BE2C (cell line): ENCODE data around the gene DCX.

Experiments used
- DNase-seq: peaks from one replicate; pipeline ENCODE4 v3.0.0-alpha.2; 2020
- H3K27me3 ChIP-seq: fragments of 250-450 bp; sonication (Bioruptor Pico); 2 replicates; pipeline ENCODE4 v1.5.1; 2020; ENCODE audit warnings: mild to moderate bottlenecking
- H3K36me3 ChIP-seq: fragments of 250-450 bp; sonication (Bioruptor Pico); 2 replicates; pipeline ENCODE4 v1.5.1; 2020; ENCODE audit warnings: mild to moderate bottlenecking
- H3K4me1 ChIP-seq: fragments of 250-450 bp; sonication (Bioruptor Pico); 2 replicates; pipeline ENCODE4 v1.5.1; 2020
- H3K4me3 ChIP-seq: 2 replicates; pipeline ENCODE4 v1.5.1; 2011; ENCODE audit warnings: low read depth, low read length
- H3K9me3 ChIP-seq: fragments of 250-450 bp; sonication (Bioruptor Pico); 2 replicates; pipeline ENCODE4 v1.5.1; 2020
- CTCF ChIP-seq: IDR thresholded peaks from 2 replicates; pipeline ENCODE4 v1.5.1; 2012; ENCODE audit warnings: mild to moderate bottlenecking, low read depth, low read length

DCX gene

DNA sequence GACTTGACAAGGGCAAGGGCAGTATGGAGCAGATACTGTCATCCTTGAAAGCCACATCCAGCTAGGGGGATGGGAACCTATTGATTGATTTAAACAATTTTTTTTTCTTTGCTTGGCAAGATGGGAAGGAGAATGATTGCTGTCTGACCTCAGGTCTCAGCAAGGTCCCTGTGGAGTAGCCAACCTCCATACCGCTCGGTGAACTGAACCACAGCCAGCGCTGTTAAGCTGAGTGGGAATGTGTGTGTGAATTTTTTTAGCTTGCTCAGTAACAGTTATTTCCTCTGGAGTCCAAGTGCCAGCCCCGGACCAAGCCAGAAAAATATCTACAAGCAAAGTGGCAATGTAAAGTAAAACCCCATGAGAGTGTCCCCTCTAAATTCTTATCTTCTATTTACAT, 25.9 kb downstream of the DCX start:
- Histone ChIP-seq H3K9me3 (no peaks in the 10 kb centered on the region), H3K4me3 (no peak overlapping the region), H3K27me3 (no peaks in the 10 kb centered on the region), H3K36me3 (no peaks in the 10 kb centered on the region), H3K4me1 (no peaks in the 10 kb centered on the region; the same call in 1 of the 2 replicates)
- no peak for DNase-seq
- no peak for TF ChIP-seq CTCF

- Histone ChIP-seq H3K9me3 (no peaks in the 10 kb centered on the region), H3K4me1 (peaks cover 4% of the 10 kb centered on the region), H3K36me3 (no peaks in the 10 kb centered on the region), H3K27me3 (no peaks in the 10 kb centered on the region), H3K4me3 (no peak overlapping the region)
- TF ChIP-seq CTCF: no peak
- no peak for DNase-seq
Measured at GRCh38 chrX:111382277-111382676, 29.7 kb downstream of the DCX start.

- H3K36me3 ChIP-seq: no peaks in the 10 kb centered on the region
- H3K9me3 ChIP-seq: no peaks in the 10 kb centered on the region
- H3K4me3 ChIP-seq: no peak overlapping the region
- peaks cover 15% of the 10 kb centered on the region for H3K4me1 ChIP-seq
- no peak for TF ChIP-seq CTCF
- no peak for DNase-seq
- H3K27me3 ChIP-seq: no peaks in the 10 kb centered on the region
Measured at GRCh38 chrX:111376897-111377578, 35.0 kb downstream of the DCX start.

- no peak for TF ChIP-seq CTCF
- H3K36me3 ChIP-seq: no peaks in the 10 kb centered on the region
- no peaks in the 10 kb centered on the region for H3K9me3 ChIP-seq
Measured at GRCh38 chrX:111376486-111376885, 35.5 kb downstream of the DCX start.

DNA sequence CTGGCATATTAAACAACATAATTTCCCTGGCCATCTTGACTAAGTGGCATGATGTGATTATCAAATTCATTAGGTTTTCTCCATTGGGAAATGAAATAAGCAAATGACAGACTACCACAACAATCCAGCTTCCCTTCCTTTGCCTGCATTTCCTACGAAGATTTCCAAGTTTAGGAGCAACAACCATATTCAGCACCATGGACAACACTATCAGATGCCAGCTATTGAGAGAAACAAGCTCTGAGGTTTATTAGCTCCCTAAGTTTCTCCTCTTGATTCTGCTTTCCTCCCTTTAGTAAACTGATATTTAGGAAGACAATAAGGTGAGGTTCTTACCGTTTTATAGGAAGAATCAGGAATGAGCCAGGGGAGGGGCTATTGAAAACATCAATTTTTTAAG, 36.2 kb downstream of the DCX start:
- Histone ChIP-seq H3K9me3 (no peaks in the 10 kb centered on the region), H3K4me3 (no peak overlapping the region), H3K27me3 (no peaks in the 10 kb centered on the region), H3K36me3 (no peaks in the 10 kb centered on the region), H3K4me1 (peaks cover 15% of the 10 kb centered on the region)
- no peak for DNase-seq
- TF ChIP-seq CTCF: no peak

More at GRCh38 chrX:111376486-111376885, 35.5 kb downstream of the DCX start:
- H3K4me3 ChIP-seq: no peak overlapping the region
- no peaks in the 10 kb centered on the region for H3K27me3 ChIP-seq
- DNase-seq: no peak
- H3K4me1 ChIP-seq: peaks cover 15% of the 10 kb centered on the region

DNA sequence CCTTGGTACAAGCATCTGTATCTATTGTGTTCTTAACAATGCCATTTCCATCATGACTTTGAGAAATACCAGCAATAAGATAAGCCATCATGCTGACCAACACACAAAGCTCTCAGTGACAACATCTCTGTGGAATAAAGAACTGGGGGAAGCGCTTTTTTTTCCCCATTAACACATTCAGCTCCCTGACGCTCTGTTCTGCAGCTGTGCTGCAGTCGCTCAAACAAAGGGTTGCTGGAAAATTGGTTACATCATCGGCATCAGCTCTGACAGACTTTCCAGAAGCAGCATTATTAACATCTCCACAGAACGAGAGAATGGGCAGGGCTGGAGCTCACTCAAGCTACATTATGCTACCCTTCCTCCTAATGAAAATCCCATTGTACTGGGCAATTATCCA, 39.9 kb downstream of the DCX start:
- Histone ChIP-seq H3K36me3 (no peaks in the 10 kb centered on the region), H3K4me3 (peak overlapping the region; percentile 33), H3K27me3 (no peaks in the 10 kb centered on the region), H3K9me3 (no peaks in the 10 kb centered on the region), H3K4me1 (peaks cover 13% of the 10 kb centered on the region)
- peak; percentile 22 for DNase-seq
- TF ChIP-seq CTCF: no peak
